Measurements from ENCODE around the gene GCKR. TPM values are rescaled to one million over a fixed set of nuclear protein-coding genes. Genes with fewer than 3 reads are reported as not detected.

GCKR gene
- total and polyA plus RNA-seq, 8 donors = 0.56 to 4.0 (median 1.8) TPM

DNA sequence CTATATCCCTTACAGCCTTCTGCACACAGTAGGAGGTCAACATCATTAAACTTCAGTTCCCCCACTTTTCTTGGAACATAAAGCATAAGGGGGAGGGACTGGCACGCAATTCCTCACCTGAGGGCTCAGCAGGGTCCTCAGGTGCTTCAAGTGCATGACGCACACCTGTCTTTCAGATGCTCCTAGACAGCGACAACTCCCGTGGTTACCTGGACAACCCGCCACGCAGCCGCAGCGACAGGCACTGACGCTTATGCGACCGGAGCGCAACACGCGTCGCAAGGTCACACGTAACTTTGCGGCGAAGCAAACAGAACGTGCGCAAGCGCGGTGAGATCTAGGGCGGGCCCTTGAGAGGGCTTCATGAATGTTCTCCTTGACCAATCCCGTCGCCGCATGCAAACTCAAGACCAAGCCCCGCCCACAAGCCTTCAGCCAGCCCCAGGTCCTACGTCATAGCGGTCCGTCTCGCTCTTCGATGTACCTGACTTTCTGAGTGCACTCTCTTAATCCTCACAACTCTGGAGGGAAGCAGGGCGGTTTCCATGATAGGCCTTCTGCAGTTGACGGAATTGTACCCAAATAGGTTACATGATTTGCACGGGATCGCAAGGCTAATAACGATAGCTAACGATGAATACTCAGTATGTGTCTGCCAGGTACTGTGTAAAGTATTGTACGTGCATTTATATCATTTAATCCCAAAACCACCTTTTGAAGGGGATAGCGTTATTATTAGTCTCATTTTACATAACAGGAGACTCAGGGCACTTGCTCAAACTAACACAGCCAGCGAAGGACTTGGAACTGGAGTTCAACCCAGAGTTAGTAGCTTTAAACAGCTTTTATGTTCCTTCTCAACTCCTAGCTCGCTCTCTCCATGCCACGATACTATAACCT lies 6.9 kb upstream of the GCKR start, which contains the start of gene IFT172:
TSS of gene IFT172 (minus strand) at position 246 of the 900 bp plus-strand sequence. CDS start at position 156, 90 bp downstream.
- FAIRE-seq = peak; percentile 87
- intact Hi-C loops (cut with DNase I) = loop anchor here in 1 of 3 donors (10.0 kb wide), 1 partner anchor 85 kb away; no protein-coding TSS in a partner anchor
- Histone ChIP-seq H3K27me3 (no peaks in the 10 kb centered on the region), H3K27ac (peak within 1 kb of the TSS; percentile 43 to 75 (median 58)), H3K36me3 (no peaks in the 10 kb centered on the region), H3K4me1 (peaks cover 0 to 8% (median 0%) of the 10 kb centered on the region in 3 donors), H3K4me3 (peak within 1 kb of the TSS; percentile 38 to 61 (median 45)), H3K9me3 (no peaks in the 10 kb centered on the region)
- TF ChIP-seq, protein P1, sequence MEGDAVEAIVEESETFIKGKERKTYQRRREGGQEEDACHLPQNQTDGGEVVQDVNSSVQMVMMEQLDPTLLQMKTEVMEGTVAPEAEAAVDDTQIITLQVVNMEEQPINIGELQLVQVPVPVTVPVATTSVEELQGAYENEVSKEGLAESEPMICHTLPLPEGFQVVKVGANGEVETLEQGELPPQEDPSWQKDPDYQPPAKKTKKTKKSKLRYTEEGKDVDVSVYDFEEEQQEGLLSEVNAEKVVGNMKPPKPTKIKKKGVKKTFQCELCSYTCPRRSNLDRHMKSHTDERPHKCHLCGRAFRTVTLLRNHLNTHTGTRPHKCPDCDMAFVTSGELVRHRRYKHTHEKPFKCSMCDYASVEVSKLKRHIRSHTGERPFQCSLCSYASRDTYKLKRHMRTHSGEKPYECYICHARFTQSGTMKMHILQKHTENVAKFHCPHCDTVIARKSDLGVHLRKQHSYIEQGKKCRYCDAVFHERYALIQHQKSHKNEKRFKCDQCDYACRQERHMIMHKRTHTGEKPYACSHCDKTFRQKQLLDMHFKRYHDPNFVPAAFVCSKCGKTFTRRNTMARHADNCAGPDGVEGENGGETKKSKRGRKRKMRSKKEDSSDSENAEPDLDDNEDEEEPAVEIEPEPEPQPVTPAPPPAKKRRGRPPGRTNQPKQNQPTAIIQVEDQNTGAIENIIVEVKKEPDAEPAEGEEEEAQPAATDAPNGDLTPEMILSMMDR (IDR thresholded peaks at IDR 0.05) = no peak
- ATAC-seq = peak; percentile 97 to 99 (median 98)
- DNase-seq = peak; percentile 96 to 100 (median 99)
- 6 to 7% methylated on average over 43 of the region's 43 CpGs for WGBS, 2 donors

DNA sequence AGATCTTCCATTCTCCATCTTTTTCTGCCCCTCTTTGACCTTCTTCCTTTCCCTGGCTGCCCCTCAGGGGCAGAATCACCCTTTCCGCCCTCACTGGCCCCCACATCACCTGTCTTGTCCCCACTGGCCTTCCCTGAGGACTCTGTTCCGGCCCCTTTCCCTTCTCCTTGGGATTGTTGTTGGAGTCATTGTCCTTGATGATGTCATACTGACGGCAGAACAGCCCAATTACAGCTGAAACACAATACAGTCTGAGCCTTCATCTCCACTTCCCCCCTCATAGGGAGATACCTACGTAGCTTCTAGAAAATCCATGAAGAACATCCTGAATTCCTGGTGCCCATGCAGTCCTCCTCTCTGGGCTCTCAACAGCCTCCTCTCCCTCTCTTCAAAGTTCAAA lies 4.1 kb upstream of the GCKR start:
- FAIRE-seq = no peak
- no peak for ATAC-seq
- no peaks in the 10 kb centered on the region for H3K36me3 ChIP-seq

DNA sequence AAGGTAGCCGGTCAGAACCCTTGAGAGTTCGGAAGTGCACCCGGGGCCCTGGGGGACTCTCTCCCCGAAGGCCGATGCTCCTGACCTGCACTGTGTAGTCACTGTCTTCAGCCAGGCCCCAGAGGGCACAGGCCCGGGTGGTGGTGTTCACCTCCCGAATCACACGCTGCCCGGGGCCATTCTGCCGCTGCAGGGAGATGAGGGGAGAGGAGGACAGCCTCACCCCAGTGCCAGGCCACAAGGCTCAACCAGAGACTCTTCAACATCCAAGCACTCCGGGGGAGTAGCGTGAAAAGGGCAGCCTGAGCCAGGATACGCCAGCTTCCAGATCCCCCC lies 2.7 kb upstream of the GCKR start:
- WGBS, 2 donors = 86 to 90% methylated on average over 13 of the region's 13 CpGs
- Histone ChIP-seq H3K9me3 (no peaks in the 10 kb centered on the region), H3K27ac (peak overlapping the region in 2 of 4 donors; percentile 34 to 58), H3K27me3 (no peaks in the 10 kb centered on the region), H3K4me1 (peaks cover 8 to 24% (median 17%) of the 10 kb centered on the region in 3 donors), H3K36me3 (no peaks in the 10 kb centered on the region), H3K4me3 (no peak overlapping the region)
- FAIRE-seq (no peak), ATAC-seq (no peak), DNase-seq (peak in 2 of 6 donors; percentile 54 to 69)
- intact Hi-C loops (cut with DNase I) = loop anchor here in 1 of 3 donors (10.0 kb wide), 1 partner anchor 81 kb away; no protein-coding TSS in a partner anchor
- TF ChIP-seq, protein P1 (IDR thresholded peaks at IDR 0.05) = no peak

More for the DNA sequence above, 4.1 kb upstream of the GCKR start:
- TF ChIP-seq, protein P1 (IDR thresholded peaks at IDR 0.05) = no peak
- WGBS, 2 donors = 85 to 86% methylated on average over 4 of the region's 4 CpGs
- Histone ChIP-seq H3K27me3 (no peaks in the 10 kb centered on the region), H3K4me3 (no peak overlapping the region), H3K4me1 (peaks cover 8 to 28% (median 17%) of the 10 kb centered on the region in 3 donors), H3K9me3 (no peaks in the 10 kb centered on the region), H3K27ac (no peak overlapping the region)
- intact Hi-C loops (cut with DNase I) = loop anchor here in 1 of 3 donors (10.0 kb wide), 1 partner anchor 82 kb away; no protein-coding TSS in a partner anchor
- DNase-seq = no peak

DNA sequence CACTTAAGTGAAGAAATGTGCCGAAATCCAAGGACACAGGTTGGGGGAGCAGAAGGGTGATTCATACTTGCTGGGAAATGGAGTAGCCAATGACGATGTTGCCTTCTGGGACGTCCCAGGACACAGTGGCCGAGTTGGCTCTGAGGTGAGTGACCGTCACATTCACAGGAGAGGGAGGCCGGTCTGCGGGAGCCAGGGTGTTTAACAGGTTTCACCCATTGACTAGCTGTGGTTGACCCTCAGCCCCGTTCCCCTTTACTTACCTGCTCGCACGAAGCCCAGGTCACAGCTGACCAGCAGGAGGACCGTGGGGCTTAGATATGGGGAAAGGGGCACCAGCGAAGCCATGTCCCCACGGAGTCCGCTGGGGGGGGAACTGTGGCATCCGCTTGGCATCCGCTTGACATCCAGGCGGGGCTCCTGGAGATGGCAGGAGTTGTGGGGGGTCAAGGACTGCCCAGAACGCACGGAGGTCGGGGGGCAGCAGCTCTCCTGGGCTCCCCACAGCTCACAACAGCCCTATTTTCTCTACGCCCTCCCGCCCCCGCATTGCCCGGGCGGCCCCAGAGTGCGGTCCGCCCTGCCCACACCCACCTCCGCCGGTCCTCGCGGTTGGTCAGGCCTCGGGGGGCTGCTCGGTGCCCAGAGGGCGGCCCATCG lies 2.2 kb upstream of the GCKR start:
- TF ChIP-seq, protein P1 (IDR thresholded peaks at IDR 0.05) = no peak
- Histone ChIP-seq H3K27ac (peak overlapping the region in 3 of 4 donors; percentile 2 to 58 (median 34)), H3K36me3 (no peaks in the 10 kb centered on the region), H3K9me3 (no peaks in the 10 kb centered on the region), H3K4me1 (peaks cover 8 to 24% (median 17%) of the 10 kb centered on the region in 3 donors), H3K27me3 (no peaks in the 10 kb centered on the region), H3K4me3 (peak overlapping the region; percentile 37 to 63 (median 52))
- FAIRE-seq (no peak), ATAC-seq (peak in 3 of 4 donors; percentile 4 to 15 (median 6)), DNase-seq (peak; percentile 36 to 76 (median 58))
- intact Hi-C loops (cut with DNase I) = loop anchor here in 1 of 3 donors (10.0 kb wide), 1 partner anchor 80 kb away; no protein-coding TSS in a partner anchor
- 29 to 34% methylated on average over 27 to 35 of the region's 35 CpGs for WGBS, 2 donors

Measured in pancreas (tissue), 10 donors.